GM23248 (cell line): ENCODE results near the gene NCOA1.

Experiments
- EZH2 ChIP-seq: fragments of 200-600 bp; sonication (generic); IDR thresholded peaks from 2 replicates; pipeline ENCODE4 v1.6.1; 2018; ENCODE audit warnings: antibody characterized with exemption, mild to moderate bottlenecking; ENCODE audit not compliant: insufficient read depth, poor library complexity, severe bottlenecking
- EZH2phosphoT487 ChIP-seq: fragments of 200-600 bp; sonication (generic); IDR thresholded peaks from 2 replicates; pipeline ENCODE4 v1.6.1; 2018; ENCODE audit warnings: antibody characterized with exemption, moderate library complexity, mild to moderate bottlenecking, low read depth; ENCODE audit not compliant: insufficient read depth

GRCh38 chr2:24495451-24495850 lies 4.4 kb downstream of the NCOA1 start:
- TF ChIP-seq EZH2 (no peak), EZH2phosphoT487 (no peak)
